HL-60 (cell line): ENCODE results near the gene FAM219B.

Experiments
- POLR2AphosphoS5 ChIP-seq: IDR thresholded peaks from 2 replicates; pipeline ENCODE4 v1.6.1; 2012; ENCODE audit warnings: low read depth
- SPI1 ChIP-seq: IDR thresholded peaks from 2 replicates; pipeline ENCODE4 v1.6.1; 2012; ENCODE audit warnings: low read depth, mild to moderate bottlenecking, borderline replicate concordance
- TF ChIP-seq, protein P1 (sequence below): IDR thresholded peaks from one replicate; pipeline ENCODE4 v1.5.1; 2011; ENCODE audit warnings: low read length, control low read depth, inconsistent platforms; ENCODE audit not compliant: insufficient read depth

DNA sequence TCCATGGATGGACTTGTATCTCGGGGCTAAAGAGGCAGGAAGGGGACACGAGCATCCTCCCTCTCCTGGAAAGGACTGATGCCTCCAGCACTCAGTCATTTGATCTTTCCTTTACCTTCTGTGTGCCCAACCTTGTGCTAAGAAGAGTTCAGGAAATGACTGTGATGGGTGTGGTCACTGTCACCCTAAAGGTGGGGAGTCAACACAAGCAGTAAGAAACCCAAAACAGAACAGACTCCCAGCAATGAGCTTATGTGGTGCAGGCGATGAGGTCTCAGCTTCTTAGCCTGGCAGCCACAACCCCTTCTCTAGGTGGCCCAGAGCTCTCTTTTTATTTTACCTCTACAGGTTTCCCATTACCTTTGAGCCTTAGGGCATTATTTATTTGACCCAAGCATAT, 13.0 kb downstream of the FAM219B start:
- TF ChIP-seq, protein P1, sequence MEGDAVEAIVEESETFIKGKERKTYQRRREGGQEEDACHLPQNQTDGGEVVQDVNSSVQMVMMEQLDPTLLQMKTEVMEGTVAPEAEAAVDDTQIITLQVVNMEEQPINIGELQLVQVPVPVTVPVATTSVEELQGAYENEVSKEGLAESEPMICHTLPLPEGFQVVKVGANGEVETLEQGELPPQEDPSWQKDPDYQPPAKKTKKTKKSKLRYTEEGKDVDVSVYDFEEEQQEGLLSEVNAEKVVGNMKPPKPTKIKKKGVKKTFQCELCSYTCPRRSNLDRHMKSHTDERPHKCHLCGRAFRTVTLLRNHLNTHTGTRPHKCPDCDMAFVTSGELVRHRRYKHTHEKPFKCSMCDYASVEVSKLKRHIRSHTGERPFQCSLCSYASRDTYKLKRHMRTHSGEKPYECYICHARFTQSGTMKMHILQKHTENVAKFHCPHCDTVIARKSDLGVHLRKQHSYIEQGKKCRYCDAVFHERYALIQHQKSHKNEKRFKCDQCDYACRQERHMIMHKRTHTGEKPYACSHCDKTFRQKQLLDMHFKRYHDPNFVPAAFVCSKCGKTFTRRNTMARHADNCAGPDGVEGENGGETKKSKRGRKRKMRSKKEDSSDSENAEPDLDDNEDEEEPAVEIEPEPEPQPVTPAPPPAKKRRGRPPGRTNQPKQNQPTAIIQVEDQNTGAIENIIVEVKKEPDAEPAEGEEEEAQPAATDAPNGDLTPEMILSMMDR = no peak
- TF ChIP-seq POLR2AphosphoS5 = no peak
- no peak for TF ChIP-seq SPI1
